ENCODE measurements around the gene CRYL1. TPM values are rescaled to one million over a fixed set of nuclear protein-coding genes. Genes with fewer than 3 reads are reported as not detected.

The CRYL1 gene
- total RNA-seq, 1 experiment from 2014 or later: 13.4 TPM

GRCh38 chr13:20353973-20354372 lies 171.7 kb downstream of the CRYL1 start:
- in situ Hi-C loops (cut with HindIII; ENCODE audit: low pct_unique_long_range_greater_than_20kb, low sequenced_read_pairs): no loop called here
- no peak for TF ChIP-seq POLR2AphosphoS5 (IDR thresholded peaks at IDR 0.05; ENCODE audit: low read depth, low read length)
- no peak for TF ChIP-seq REST (IDR thresholded peaks at IDR 0.05; ENCODE audit: insufficient read depth in 1 of 2, low read depth in 2 of 2, low read length in 1 of 2)
- TF ChIP-seq TCF7L2 (IDR thresholded peaks at IDR 0.05; ENCODE audit: low read depth, low read length): no peak
- TF ChIP-seq CTCF (IDR thresholded peaks at IDR 0.05): no peak
- no peak for TF ChIP-seq SIN3A (IDR thresholded peaks at IDR 0.05; ENCODE audit: borderline replicate concordance, insufficient read depth, low read depth, low read length)
- Histone ChIP-seq H3K27ac (ENCODE audit: low read length) (no peak overlapping the region), H3K27me3 (ENCODE audit: control insufficient read depth, insufficient read depth, low read length) (no peaks in the 10 kb centered on the region), H3K9me3 (ENCODE audit: control insufficient read depth, insufficient read depth, low read depth, low read length) (no peaks in the 10 kb centered on the region), H3K4me1 (ENCODE audit: control insufficient read depth, insufficient read depth, low read length) (no peaks in the 10 kb centered on the region), H3K36me3 (ENCODE audit: control insufficient read depth, insufficient read depth, low read length) (no peaks in the 10 kb centered on the region), H3K4me3 (ENCODE audit: low read depth in 2 of 2, low read length in 2 of 2) (no peak overlapping the region)
- POLR2A ChIA-PET: no interaction called here
- intact Hi-C loops (cut with micrococcal nuclease; ENCODE audit: unreplicated experiment): no loop called here
- no TSS peak for BruUV-seq (replicated peaks)
- ATAC-seq (no peak), DNase-seq (ENCODE audit: low read depth, low spot score) (no peak)
- CTCF ChIA-PET: no interaction called here

Small RNA genes lying within 50 kb of the gene (microRNA-seq; reads per million reads assigned to microRNA genes)
- not detected for gene MIR4499 (ENCODE audit: unreplicated experiment)

Other genes starting within 250 kb of the CRYL1 start
- gene IFT88, start 41.3 kb upstream of the CRYL1 start, total RNA-seq (2021; ENCODE audit: unreplicated experiment): 12.3 TPM
- gene IL17D, start 177.8 kb upstream of the CRYL1 start, total RNA-seq (2021; ENCODE audit: unreplicated experiment): 0.46 TPM
- 5.4 TPM for gene EEF1AKMT1, start 248.1 kb upstream of the CRYL1 start, total RNA-seq (2021; ENCODE audit: unreplicated experiment)

All from Panc1 (cell line).